AML-193 (cell line): Measurements from ENCODE around the gene C2CD2L.
A peak's percentile ranks its signal among the peaks of the same experiment; 100 is the strongest.
"Not testable (repeated sequence)": the region's sequence is repeated elsewhere in the genome, so short reads cannot be mapped to it uniquely, and the experiment has no call there.

Experiments used
- DNase-seq, 2 experiments: peaks; one replicate each; lab custom pipeline; 2025; lab: John Stamatoyannopoulos, UW

C2CD2L gene

GRCh38 chr11:119106564-119107537 is at the start of gene C2CD2L:
Gene C2CD2L (plus strand): TSS chr11:119107344. CDS start chr11:119107742, 398 bp downstream.
- DNase-seq = peak; percentile 86 to 88

GRCh38 chr11:119059128-119059527 is 48.0 kb upstream of the C2CD2L start:
- not testable (repeated sequence) for DNase-seq

GRCh38 chr11:119061256-119061655 is 45.9 kb upstream of the C2CD2L start:
- DNase-seq = no peak

GRCh38 chr11:119062779-119063178 is 44.4 kb upstream of the C2CD2L start:
- DNase-seq = no peak

- peak; percentile 64 to 68 for DNase-seq
These were observed 41.8 kb upstream of the C2CD2L start for GRCh38 chr11:119065369-119065768.

- peak; percentile 95 for DNase-seq
These were observed 39.5 kb upstream of the C2CD2L start, which contains the start of gene VPS11 for GRCh38 chr11:119067371-119068222. Gene VPS11 (plus strand): TSS chr11:119067818. CDS start chr11:119067824, 6 bp downstream.

- DNase-seq = no peak
These were observed 29.3 kb upstream of the C2CD2L start for GRCh38 chr11:119077839-119078238.

- DNase-seq = no peak
These were observed 28.3 kb upstream of the C2CD2L start for GRCh38 chr11:119078675-119079420.

- no peak for DNase-seq
These were observed 25.4 kb upstream of the C2CD2L start for GRCh38 chr11:119081682-119082260.

GRCh38 chr11:119084663-119085436 is 22.3 kb upstream of the C2CD2L start, which contains the start of gene HMBS:
Gene HMBS (plus strand): TSS chr11:119084881. CDS start chr11:119085034, 153 bp downstream.
- peak; percentile 90 to 92 for DNase-seq

- DNase-seq = no peak
These were observed 21.7 kb upstream of the C2CD2L start for GRCh38 chr11:119085437-119085847.

GRCh38 chr11:119087123-119087522 is 20.0 kb upstream of the C2CD2L start:
- no peak for DNase-seq

- no peak for DNase-seq
These were observed 19.4 kb upstream of the C2CD2L start for GRCh38 chr11:119087747-119088241.

GRCh38 chr11:119088406-119088805 is 18.7 kb upstream of the C2CD2L start:
- DNase-seq = no peak

GRCh38 chr11:119089319-119089718 is 17.8 kb upstream of the C2CD2L start:
- DNase-seq = no peak

- DNase-seq = peak in 1 of 2 experiments; percentile 12
These were observed 16.0 kb upstream of the C2CD2L start for GRCh38 chr11:119091178-119091577.

GRCh38 chr11:119091966-119092879 is 14.9 kb upstream of the C2CD2L start:
- DNase-seq = no peak

GRCh38 chr11:119092880-119093842 is 14.0 kb upstream of the C2CD2L start:
- DNase-seq = no peak
